Measurements from ENCODE around the gene SLC24A3.

SLC24A3 gene

GRCh38 chr20:19322061-19322985 lies 109.9 kb downstream of the SLC24A3 start:
- no peak for TF ChIP-seq POLR2A (IDR thresholded peaks at IDR 0.05; ENCODE audit: extremely low read depth, insufficient read length)
- no peak for TF ChIP-seq MYC (IDR thresholded peaks at IDR 0.05; ENCODE audit: low read depth, low read length)
- no peak for TF ChIP-seq MAX (IDR thresholded peaks at IDR 0.05; ENCODE audit: low read depth, low read length)
- no peak for TF ChIP-seq CTCF (IDR thresholded peaks at IDR 0.05; ENCODE audit: low read depth, low read length)
- no peak overlapping the region for H3K4me3 ChIP-seq (ENCODE audit: low read depth, low read length)
- DNase-seq (ENCODE audit: low read depth) = no peak

- H3K4me3 ChIP-seq (ENCODE audit: low read depth, low read length) = no peak overlapping the region
- TF ChIP-seq MAX (IDR thresholded peaks at IDR 0.05; ENCODE audit: low read depth, low read length) (no peak), MYC (IDR thresholded peaks at IDR 0.05; ENCODE audit: low read depth, low read length) (no peak), CTCF (IDR thresholded peaks at IDR 0.05; ENCODE audit: low read depth, low read length) (no peak), POLR2A (IDR thresholded peaks at IDR 0.05; ENCODE audit: extremely low read depth, insufficient read length) (no peak)
- DNase-seq (ENCODE audit: low read depth) = no peak
Measured at GRCh38 chr20:19327401-19327800, 115.0 kb downstream of the SLC24A3 start.

GRCh38 chr20:19328676-19329075 lies 116.2 kb downstream of the SLC24A3 start:
- TF ChIP-seq MYC (IDR thresholded peaks at IDR 0.05; ENCODE audit: low read depth, low read length) = no peak
- DNase-seq (ENCODE audit: low read depth) = no peak
- no peak overlapping the region for H3K4me3 ChIP-seq (ENCODE audit: low read depth, low read length)

- DNase-seq (ENCODE audit: low read depth) = no peak
- H3K4me3 ChIP-seq (ENCODE audit: low read depth, low read length) = no peak overlapping the region
- TF ChIP-seq POLR2A (IDR thresholded peaks at IDR 0.05; ENCODE audit: extremely low read depth, insufficient read length) (no peak), MAX (IDR thresholded peaks at IDR 0.05; ENCODE audit: low read depth, low read length) (no peak), CTCF (IDR thresholded peaks at IDR 0.05; ENCODE audit: low read depth, low read length) (no peak), MYC (IDR thresholded peaks at IDR 0.05; ENCODE audit: low read depth, low read length) (no peak)
Measured at GRCh38 chr20:19330038-19330437, 117.6 kb downstream of the SLC24A3 start.

GRCh38 chr20:19330731-19331130 lies 118.3 kb downstream of the SLC24A3 start:
- no peak overlapping the region for H3K4me3 ChIP-seq (ENCODE audit: low read depth, low read length)
- DNase-seq (ENCODE audit: low read depth) = no peak
- no peak for TF ChIP-seq CTCF (IDR thresholded peaks at IDR 0.05; ENCODE audit: low read depth, low read length)
- no peak for TF ChIP-seq MYC (IDR thresholded peaks at IDR 0.05; ENCODE audit: low read depth, low read length)
- TF ChIP-seq MAX (IDR thresholded peaks at IDR 0.05; ENCODE audit: low read depth, low read length) = no peak
- TF ChIP-seq POLR2A (IDR thresholded peaks at IDR 0.05; ENCODE audit: extremely low read depth, insufficient read length) = no peak

GRCh38 chr20:19333563-19333962 lies 121.1 kb downstream of the SLC24A3 start:
- TF ChIP-seq MYC (IDR thresholded peaks at IDR 0.05; ENCODE audit: low read depth, low read length) (no peak), CTCF (IDR thresholded peaks at IDR 0.05; ENCODE audit: low read depth, low read length) (no peak), MAX (IDR thresholded peaks at IDR 0.05; ENCODE audit: low read depth, low read length) (no peak), POLR2A (IDR thresholded peaks at IDR 0.05; ENCODE audit: extremely low read depth, insufficient read length) (no peak)
- no peak for DNase-seq (ENCODE audit: low read depth)
- no peak overlapping the region for H3K4me3 ChIP-seq (ENCODE audit: low read depth, low read length)

Measured in NB4 (cell line).